GM21447 (cell line): Measurements from ENCODE around the gene CA10.

Experiments used
- ATAC-seq: cut with Tn5 transposase; IDR thresholded peaks from one replicate; pipeline ENCODE4 v1.9.1; 2021; ENCODE audit not compliant: unreplicated experiment

The CA10 gene

DNA sequence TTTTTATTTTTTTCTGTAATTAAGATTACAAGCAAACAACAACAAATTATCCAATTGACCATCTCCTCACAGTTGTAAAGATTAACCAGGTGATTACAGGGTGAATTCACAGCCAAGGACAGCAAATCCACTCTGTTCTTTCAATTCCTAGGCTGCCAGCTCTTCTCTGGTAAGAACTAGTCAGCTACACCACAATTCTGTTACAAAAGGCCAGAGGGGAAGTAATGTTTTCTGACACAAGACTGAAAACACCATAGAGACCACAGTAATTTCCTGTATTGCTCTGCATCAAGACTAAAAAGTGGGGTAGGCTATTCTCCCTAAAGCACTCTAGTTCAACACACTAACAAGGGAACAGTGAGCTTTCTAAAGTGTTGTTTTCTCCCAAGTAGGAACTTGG is 10.6 kb downstream of the CA10 start:
- ATAC-seq: no peak

DNA sequence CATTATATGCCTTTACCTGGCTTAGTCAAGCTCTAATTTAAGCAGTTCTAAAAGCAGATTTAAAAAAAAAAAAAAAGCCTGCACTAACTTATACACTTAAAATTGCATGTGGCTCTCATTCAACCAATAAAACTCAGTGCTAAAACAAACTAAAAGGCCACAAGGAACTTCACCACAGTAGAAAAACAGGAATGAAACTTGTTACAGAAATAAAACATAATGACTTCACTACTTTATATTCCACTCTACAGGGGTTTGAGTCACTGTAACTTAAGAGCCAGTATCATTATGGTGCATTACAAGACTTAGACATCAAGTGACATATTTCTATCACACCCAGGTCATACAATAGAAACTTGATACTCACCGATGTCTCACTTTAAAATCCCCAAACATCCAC is 11.1 kb downstream of the CA10 start:
- no peak for ATAC-seq

- no peak for ATAC-seq
These were observed 13.0 kb downstream of the CA10 start for GRCh38 chr17:52145476-52145875.

- no peak for ATAC-seq
These were observed 15.0 kb downstream of the CA10 start for GRCh38 chr17:52143542-52143941.

- ATAC-seq: no peak
These were observed 17.9 kb downstream of the CA10 start for GRCh38 chr17:52140601-52141000.

DNA sequence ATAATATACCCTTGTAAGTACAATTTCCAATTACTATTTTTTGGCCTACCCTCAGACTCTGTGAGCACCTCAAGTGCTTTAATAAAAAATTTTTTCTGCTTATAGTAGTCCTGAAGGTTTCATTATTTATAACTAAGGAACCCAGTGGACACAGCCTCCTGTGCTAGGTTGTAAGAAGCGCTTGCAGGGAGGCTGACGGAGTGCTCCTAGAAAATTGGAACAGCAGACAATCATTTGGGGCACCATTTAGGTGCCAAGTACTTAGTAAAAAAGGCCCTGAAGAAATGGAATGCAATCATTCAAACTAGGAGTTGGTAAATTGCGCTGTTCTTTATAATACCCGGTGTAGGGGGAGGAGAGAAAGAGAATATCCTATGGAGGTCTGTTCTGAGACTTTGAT is 19.8 kb downstream of the CA10 start:
- ATAC-seq: no peak

GRCh38 chr17:52138350-52138749 is 20.2 kb downstream of the CA10 start:
- ATAC-seq: no peak

DNA sequence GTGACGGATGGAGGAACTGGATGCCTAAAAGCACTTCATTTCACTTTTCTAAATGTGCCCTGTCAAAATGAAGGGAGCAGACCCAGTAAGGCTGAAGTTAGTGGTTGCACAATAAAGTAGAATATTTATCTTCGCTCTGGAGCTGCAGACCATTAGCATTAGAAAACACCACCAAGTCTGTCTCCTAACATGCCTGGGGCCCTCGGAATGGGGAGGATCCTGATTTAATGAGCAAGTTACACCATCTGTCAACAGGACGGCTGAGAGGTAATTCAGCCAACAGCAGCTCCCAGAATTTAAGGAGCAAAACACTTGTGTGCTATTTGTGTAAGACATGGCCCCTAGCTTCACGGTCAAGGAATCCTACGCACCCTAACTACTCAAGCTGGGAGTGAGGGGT is 22.3 kb downstream of the CA10 start:
- no peak for ATAC-seq

DNA sequence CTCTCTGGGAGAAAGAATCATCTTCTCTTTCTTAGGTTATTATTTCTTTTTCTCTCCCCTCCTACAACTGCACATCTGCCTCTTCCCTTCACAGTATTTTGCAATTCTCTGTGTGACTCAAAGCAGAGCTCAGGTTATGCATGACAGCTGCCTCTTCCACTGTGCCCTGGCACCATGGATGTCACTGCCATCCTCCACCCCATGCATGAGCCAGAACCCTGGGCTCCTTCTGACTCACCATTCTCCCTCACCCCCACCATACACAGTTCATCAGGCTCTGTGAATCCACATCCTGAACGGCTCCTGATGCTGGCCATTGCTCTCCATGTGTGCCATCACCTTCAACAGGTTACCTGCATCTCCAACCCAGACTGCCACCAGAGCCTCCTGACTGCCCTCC is 23.9 kb downstream of the CA10 start:
- no peak for ATAC-seq

GRCh38 chr17:52128721-52129120 is 29.8 kb downstream of the CA10 start:
- no peak for ATAC-seq

DNA sequence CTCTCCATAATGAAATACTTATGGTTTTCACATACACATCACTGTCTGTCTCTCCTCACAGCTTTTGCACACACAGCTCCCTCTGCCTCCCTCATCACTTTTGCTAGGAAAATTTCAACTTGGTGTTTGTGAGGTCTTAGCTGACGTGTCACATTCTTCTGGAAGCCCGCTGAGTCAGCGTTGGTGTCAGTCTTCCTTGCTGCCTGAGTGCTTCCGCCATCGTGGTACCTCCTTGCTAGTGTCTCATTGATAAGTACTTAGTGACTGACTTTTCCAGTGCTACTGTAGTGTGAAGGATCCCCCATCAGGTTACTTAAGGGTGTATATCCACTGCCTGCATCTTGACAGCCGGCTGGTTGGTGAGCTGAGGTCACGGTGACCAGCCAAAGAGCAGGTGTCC is 33.5 kb downstream of the CA10 start:
- ATAC-seq: no peak

- no peak for ATAC-seq
These were observed 34.0 kb downstream of the CA10 start for GRCh38 chr17:52124561-52124960.

GRCh38 chr17:52120465-52120864 is 38.0 kb downstream of the CA10 start:
- ATAC-seq: no peak

- no peak for ATAC-seq
These were observed 47.5 kb downstream of the CA10 start for GRCh38 chr17:52110923-52111581.

- ATAC-seq: no peak
These were observed 51.8 kb downstream of the CA10 start for GRCh38 chr17:52106638-52107261.

DNA sequence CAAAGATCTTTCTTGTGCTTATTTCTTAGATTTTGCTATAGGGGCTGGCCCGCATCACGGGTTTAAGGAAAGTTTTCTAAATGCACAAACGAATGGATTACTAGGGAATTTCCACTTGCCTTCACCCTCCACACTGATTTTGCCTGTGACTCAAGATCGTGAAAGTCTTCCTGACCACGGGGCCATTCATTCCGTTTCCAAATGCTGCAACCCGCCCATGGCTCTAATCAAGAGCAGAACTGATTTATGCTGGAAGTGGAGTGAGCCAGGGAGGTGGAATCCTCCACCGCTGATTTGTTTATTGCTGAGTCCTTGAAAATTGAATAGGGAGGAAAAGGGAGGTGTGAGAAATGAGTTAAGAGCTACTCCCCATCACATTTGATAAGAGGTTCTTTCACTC is 52.4 kb downstream of the CA10 start:
- ATAC-seq: no peak

DNA sequence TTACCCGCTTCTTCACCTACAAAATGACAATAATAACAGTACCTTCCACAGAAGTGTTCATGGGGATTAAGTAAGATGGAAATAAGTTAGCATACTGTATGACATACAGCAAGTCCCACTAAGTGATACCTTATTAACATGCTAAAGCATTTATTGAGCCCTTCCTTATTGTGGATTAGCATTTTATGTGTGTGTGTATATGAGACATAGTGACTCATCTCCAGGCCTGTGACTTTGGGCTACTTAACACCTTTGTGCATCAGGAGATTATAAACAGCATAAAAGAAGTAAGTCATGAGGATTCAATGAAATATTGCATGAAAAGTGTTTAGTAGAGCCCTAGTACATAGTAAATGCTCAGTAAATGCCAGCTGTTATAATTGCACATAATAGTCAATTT is 52.9 kb downstream of the CA10 start:
- ATAC-seq: no peak

DNA sequence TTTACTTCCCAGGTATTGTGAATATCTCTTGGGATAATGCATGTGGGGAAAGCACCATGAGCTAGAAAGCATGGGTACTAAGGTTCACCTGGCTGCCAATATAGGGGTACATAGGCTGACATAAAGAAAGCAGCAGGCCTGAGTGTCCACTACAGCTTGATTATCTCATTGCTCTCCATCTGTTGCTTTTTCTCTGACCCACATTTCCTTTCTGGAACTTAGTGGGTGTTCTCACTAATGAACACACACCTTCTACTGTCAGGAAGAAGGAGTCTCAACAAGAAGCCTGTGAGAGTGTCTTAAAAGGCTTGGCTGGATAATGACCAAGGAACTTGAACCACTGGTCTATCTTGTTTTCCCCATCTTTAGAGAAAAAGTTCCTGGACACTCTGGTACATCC is 62.5 kb downstream of the CA10 start:
- ATAC-seq: no peak

GRCh38 chr17:52084176-52084575 is 74.3 kb downstream of the CA10 start:
- no peak for ATAC-seq

GRCh38 chr17:52079496-52079895 is 79.0 kb downstream of the CA10 start:
- ATAC-seq: no peak

GRCh38 chr17:52071712-52072111 is 86.8 kb downstream of the CA10 start:
- no peak for ATAC-seq

DNA sequence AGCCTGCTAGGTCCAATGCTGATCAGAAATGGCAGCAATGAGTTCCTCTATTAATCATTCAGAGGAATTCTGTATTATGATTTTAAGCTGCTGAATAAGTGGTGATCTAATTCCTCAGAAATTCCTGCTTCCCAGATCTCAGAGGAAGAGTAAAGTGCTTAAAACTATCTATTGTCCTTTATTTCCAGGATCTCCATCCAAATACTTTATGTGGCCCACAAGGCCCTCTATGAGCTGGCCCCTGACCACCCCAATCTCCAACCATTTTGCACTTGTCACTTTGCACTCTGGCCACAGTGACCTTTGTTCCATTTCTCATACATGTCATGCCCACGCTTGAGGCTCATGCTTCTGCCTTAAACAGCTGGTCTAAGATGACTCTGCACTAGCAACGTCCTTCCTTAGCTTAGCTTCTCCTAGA is 93.7 kb downstream of the CA10 start:
- no peak for ATAC-seq

DNA sequence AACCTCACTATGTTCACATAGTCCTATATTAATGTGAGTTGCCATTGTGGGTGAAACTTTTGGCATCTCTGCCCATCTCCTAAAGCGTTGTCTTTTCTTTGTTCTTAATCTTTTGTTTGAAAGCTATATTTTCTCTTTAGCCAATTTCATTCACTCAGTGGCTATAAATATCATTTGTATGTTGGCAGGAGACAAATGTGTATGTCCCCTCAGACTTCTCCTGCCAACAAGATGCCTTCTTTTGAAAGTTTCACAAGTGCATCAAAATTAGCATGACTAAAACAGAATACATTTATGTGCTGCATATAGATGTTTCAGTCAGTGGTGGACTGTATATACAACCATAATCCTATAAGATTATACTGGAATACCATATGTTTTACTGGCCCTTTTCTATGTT is 109.0 kb downstream of the CA10 start:
- ATAC-seq: no peak
